HG02623 (cell line): ENCODE results near the gene SPRY2.

Experiments
- ATAC-seq: cut with Tn5 transposase; IDR thresholded peaks from one replicate; pipeline ENCODE4 v1.9.1; 2021; ENCODE audit warnings: moderate library complexity; ENCODE audit not compliant: unreplicated experiment

The SPRY2 gene, protein sequence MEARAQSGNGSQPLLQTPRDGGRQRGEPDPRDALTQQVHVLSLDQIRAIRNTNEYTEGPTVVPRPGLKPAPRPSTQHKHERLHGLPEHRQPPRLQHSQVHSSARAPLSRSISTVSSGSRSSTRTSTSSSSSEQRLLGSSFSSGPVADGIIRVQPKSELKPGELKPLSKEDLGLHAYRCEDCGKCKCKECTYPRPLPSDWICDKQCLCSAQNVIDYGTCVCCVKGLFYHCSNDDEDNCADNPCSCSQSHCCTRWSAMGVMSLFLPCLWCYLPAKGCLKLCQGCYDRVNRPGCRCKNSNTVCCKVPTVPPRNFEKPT

DNA sequence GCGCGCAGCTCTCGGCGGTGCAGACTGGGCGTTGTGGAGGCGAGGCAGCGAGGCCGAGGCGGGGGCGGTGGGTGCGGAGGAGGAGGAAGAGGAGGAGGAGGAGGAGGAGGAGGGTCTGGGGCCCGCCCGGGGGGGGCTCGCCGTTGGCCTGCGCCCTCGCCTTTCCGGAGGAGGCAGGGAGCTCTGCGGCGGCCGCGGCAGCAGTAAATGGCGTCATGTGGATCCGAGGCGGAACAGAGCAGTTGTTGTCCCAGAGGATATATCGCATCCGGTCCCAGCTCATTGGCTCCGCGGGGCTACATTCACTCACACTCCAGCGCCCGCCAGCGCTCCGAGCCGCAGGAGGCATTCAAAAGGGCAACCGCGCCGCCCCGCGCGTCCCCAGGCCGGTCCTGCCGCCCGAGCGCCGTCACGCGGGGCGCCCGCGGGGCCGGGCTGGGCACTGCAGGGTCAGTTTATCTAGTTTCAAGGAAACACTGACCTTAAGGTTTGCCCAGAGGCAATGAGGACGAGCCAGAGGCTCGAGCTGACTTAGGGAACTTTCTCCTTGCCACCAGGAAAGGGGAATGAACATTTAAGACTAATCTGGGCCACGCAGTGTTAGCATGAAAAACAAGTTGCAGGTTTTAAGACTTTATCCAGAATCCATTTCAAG, at the start of gene SPRY2:
Gene SPRY2, minus strand, starts transcription at position 26 of the 655 bp plus-strand sequence. CDS start 3,421 bp downstream, outside the sequence.
- ATAC-seq: peak; percentile 50

DNA sequence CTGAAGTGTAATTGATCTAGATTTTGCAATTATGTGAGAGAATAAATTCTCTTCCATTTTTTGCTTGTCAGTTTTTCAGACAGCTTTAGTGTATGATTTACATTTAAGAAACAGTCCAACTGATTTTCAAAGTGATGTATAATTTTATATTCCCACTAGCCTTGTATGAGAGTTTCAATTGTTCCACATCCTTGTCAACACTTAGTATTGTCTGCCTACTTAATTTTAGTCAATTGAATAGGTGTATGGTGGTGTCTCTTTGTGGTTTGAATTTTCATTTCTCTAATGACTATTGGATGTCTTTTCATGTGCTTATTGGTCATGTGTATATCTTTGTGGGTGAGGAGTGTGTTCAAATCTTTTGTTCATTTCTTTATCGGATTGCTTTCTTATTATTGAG, 49.4 kb upstream of the SPRY2 start:
- ATAC-seq: no peak

DNA sequence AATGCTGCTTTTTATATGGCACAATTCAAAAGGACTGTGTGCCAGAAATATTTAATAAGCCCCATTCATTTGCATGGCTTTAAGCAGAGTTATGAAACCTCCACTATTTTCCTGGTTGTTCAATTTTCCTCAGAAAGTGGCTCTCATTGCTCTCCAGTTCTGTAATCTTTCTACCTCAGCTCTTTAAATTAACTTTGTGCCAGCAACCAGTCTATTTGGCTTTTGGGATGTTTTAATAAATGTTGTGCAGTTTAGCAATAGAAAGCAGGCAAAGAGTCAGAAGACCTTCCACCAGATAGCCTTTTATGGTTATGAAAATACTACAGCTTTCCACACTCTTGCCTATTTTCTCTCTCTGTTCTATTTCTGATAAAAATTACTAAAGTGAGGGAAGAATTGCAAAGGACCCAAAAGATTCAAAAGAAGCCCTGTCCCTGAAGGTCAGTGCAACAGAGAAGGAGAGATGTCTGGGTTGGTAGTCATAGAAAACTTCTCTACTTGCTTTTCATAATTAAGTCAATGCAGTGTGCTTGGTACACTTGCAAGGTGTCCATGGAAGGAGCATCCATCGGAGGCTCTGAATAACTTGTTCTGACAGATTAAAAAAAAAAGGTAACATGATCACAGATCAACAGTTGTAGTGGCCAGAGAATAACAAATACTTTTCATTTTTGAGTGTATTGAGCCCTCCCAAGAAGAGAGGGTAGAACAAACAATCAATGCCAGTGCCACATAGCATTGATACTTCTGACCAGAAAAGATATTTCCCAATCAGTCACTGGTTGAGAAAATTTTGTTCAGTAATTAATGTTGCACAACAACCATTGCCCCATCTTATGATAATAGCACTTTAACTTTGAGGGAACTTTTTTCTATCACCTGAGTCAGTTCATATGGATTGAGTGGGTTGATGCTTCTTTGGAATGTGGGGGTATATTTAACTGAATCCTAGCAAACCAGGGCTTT, 48.4 kb upstream of the SPRY2 start:
- no peak for ATAC-seq

DNA sequence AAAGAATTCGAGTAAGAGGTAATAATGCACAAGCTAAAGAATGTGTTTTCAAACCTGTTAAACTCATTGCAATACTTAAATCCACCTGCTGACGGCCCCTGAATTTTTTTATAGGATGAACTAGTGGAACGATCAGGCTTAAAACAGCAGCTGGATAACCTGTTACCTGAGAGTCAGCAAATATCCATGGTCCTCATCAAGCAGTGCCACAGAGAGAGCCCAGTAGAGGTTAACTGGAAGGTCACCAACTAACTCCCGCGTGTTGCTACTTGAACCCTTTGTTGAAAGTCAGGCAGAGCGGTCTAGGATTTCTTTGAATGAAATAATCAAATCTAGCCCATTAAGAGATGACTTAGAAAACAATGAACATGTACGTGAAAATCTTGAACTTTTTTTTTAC, 47.6 kb upstream of the SPRY2 start:
- no peak for ATAC-seq

DNA sequence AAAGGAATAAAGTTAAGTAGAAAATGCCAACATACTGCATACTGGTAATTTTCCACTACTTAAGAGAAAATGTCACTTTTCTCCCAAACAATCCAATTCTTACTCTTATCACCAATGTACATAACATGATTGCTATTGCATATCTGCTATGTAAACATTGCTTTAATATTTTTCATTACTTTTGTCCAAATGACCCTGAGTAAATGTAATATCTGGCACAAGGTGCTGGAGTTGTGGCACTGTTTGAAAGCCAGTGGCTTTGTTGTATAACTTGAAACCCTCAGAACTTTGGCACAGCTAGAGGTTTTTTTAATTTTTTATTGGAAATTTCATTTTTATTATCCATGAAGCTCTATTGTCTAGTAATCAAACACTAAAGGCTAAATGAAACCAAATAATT, 45.7 kb upstream of the SPRY2 start:
- no peak for ATAC-seq

DNA sequence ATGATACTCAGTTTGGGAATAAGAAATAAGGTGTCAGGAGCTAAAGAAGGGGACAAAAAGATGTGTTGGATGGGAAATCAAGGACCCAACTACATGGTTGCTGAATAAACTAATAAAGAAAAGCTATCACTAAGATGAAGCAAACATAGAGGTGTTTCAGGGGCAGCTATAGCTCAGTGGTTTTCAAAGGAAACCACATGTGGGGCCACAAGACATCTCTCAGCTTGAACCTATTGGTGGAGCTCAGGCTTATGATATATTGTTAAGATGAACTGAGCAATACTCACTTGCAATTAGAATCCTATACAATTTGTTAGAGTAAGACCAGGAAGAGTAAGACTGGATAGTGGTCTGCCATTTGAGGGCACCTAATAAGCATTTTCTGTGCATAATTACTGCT, 45.1 kb upstream of the SPRY2 start:
- ATAC-seq: no peak

DNA sequence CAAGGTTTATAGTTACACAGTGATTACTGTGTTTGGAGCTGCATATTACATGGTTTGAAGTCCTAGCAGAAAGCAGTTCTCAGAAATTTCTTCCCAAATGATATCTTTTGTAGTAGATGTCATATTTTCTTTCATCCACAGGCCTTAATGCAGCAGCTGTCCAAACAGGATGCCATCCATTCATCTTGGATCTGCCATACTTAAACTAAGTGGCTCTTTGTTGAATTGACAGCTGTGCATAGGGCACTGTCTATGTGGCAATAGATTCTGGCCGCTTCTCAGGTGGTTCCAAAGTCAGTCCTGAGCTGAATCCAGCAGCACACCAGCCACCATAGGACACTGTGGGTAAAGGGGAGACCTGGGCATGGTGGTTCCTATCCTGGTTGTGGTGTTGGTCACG, 41.6 kb upstream of the SPRY2 start:
- ATAC-seq: no peak

DNA sequence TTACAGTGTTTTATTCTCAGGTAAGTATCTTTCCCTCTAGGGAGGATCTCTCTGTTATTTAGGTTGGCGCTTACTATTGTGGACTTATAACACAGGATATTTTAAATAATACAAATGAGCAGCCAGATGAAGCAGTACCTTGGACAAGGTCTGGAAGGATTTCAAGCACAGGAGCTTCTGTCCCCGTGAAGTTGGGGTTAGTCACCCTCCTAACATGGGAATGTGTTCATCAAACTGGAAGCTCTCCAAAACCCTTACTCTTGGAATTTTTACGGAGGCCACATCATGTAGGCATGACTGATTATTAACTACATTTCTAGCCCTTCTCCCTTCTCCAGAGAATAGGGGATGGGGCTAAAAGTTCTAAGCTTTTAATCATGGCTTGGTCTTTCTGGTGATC, 38.3 kb upstream of the SPRY2 start:
- no peak for ATAC-seq

DNA sequence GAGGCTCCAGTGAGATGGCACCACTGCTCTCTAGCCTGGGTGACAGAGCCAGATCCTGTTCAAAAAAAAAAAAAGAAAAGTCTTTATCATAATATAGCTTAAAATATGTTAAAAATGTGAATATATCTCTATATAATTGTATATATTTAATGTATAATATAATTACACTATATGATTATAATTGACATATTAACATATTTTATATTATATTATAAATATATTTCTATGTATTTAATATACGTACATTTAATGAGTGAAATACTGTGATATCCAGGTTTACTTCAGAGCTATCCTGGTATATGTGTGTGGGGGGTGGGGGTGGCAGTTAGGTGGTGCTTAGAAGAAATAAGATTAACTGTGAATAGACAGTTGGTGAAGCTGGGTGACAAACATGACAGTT, 35.6 kb upstream of the SPRY2 start:
- no peak for ATAC-seq

DNA sequence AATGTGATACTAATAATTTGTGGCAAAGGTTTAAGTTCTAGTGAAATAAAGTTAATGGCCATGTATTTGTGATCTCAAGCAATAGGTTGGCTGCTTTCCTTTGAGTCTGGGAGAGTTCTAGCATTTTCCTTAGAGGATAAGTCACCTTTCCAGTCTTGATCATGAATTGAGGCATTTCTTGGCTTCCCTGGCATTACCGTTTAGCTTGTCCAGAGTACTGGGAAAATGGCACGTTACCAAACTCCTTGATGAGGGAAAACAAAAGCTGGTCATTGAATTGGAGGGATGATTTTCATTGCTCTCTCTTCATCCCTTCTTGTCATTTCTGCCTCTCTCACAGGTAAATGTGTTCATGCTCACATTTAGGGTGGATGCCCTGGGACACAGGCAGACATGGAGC, 34.0 kb upstream of the SPRY2 start:
- no peak for ATAC-seq

DNA sequence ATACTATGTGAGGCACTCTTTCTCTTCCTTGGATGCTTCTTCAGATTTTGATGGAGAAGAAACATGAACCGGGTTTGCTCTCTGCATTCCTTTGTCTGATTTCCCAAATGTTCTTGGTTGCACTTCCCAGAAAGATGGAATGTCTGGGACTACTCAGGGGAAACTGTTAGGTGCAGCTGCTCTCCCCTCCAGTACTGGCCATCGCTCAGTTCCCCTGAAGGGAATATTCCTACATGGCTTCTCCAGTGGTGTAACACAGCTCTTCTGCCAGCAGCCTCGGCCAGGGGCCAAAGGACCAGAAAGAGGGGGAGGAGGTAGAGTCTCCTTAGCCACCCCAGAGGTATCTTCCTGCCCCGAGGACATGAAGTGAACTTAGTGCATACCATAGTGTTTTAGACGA, 33.5 kb upstream of the SPRY2 start:
- ATAC-seq: no peak

DNA sequence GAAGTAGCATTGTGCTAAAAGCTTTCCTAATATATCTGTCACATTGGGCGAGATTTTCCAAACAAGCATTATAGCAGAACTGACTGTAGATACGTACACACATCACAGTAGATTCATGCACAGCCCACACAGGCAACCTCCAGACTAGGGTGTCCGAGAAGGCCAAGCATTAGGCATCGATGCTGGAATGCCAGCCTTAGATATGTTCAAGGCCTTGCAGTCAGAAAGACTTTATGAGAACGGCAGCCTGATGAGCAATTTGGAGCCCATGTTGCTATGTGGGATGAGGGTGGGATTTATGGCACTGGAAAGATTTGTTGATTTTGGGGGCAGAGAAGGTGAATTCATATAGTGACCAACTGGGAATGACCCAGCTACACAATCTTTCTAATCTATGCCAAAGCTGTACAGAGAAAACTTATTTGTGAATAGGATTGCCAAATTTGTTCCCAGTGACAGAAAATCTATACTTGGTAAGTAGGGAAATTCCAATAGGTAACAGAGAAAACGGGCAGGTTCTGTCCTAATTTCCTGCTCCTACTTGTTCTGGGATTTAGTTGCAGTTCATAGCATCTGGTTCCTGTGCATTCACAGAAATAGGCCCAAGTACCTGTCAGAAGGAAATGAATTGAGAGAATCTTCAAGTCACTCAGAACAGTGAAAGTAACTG, 31.0 kb upstream of the SPRY2 start:
- no peak for ATAC-seq

DNA sequence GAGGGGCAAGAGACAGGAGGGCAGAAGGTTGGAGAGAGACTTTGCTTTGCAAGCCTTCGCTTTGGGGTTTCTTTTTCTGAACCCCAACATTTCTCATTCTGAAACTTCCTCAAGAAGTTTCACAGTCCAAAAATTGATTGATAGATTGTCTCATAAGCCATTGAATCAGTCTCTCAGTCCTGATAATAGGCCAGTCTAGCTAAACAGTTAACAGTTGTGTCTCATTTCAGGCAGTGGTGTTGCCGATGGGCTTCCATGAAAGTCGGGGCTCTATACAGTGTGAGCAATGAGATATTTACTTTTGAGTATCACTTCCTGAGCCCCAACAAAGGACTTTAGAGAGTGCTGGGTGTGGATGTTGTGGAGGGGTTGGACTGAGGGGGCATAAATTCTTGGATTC, 26.5 kb upstream of the SPRY2 start:
- ATAC-seq: no peak

DNA sequence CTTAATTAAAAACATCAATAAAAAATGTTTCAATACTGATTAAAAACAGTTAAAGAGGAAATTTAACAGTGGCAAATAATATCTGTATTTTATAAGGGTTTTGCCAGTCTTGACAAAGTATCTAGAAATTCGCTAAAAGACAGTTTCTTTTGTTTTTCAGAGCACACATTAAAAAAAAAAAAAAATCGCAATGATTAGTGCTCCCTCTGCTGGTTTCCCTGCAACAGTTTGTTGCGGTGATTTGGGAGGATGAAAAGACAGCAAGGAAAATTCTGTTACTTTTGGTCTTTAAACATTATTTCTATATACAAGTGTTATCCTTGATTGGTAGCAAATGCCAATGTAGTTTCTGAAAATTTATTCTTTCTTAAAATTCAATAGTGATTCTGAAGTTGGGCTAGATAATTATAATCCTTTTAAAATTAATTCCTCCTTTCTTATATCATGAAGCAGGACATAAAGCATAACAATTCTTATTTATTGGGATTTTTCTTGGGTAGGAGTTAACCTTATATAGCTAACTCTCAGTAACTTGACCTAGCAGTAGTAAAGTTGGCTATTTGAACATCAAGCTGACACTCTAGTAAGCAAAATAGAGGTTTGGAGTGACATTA, 23.1 kb upstream of the SPRY2 start:
- ATAC-seq: no peak

DNA sequence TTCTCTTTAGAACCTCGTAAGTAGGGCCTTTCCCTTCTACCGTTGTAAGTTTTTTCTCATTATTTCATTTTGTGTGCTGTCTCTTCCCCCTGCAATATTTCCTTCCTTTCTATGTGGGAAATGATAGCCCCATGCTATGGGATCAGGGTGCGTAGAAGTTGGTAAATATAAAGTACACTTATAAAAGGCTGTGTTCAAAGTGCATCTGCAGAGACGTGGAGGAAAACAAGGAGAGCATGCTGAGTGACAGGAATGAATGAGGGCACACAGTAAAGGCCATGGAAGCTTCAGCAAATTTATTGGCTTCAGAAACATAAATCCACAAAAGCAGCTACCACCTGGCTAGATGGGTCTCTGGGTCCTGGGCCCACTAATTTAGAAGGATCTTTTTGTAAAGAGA, 21.6 kb upstream of the SPRY2 start:
- no peak for ATAC-seq

DNA sequence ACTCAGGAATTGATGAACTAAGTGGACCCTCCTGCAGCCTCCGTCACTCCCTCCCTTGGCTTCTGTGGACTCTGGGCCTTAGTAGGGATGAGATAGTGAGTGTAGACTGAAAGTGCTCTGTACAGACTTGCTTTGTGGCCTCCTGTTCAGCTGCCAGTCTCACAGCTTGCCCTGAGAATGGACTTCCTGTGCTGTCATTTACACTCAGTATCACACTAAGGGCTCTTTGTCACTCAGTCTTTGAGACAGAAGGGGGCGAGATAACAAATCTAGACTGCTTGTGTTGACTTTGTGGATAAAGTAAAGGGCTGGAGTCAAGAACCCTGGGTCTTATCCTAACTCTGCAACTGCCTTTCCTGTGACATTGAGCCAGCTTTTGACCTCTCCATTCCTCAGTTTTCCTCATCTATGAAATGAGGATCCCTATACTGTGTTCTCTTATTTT, 21.0 kb upstream of the SPRY2 start:
- peak; percentile 71 for ATAC-seq

DNA sequence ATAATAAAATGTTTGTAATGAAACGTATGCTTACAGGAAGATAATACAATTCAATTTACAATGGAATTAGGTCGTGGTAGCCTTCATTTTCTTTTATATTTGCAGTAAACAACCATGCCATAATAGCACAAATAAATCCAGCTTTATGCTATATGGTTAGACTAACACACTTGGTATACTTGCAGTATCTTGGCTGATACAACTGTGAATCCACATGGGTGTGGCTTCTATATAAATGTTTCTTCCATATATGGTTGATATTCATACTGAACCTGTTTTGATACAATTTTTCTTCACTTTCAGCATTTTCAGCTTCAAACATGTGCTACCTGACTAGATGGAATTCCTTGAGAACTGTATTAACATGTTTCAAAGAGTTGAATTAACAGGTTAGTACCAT, 20.4 kb upstream of the SPRY2 start:
- no peak for ATAC-seq

DNA sequence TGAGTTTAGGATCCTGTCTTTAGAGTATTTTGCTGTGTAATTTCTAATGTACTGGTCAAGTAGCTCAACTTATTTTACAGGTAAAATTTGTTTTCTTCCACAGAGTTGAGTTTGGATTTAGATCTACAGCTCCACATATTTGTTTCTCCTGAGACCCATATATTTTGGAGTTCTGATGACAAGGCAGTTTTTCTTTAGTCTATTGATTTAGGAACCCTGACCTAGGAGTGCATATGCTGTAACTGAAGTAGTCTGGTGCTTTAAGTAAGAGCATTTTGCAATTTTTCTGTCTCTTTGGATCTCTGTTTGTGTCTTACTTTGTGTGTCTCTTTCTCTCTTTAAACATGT, 19.5 kb upstream of the SPRY2 start:
- no peak for ATAC-seq

DNA sequence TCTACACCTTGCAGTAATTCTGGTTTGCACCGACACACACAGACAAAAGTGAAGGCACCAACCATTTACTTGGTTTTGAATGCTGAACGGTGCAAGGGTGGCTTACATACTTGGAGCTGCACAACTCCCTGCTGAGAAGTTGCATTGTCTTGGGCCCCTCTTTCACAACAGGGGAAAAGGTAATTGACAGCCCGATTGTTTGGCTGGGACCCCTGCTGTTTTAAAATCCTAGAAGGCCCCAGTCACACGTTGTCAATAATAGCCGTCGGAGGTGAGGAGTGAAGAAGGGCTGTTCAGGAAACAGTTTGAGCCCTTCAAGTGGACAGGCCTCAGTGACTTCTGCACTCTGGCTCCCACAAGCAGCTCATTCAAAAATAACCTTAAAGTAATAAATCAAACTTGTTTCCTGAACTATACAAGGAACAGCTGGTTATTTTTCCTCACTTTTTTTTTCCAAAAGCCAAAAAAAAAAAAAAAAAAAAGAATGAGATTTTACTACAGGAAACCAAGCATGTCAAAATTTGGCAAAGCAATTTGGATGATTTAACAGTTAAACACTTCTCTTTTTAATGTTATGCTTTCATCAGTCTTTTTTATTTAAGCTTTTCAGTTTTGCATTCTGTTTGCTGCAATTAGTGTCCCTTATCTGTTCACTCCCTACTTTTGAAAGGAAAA, 19.0 kb upstream of the SPRY2 start:
- ATAC-seq: no peak

DNA sequence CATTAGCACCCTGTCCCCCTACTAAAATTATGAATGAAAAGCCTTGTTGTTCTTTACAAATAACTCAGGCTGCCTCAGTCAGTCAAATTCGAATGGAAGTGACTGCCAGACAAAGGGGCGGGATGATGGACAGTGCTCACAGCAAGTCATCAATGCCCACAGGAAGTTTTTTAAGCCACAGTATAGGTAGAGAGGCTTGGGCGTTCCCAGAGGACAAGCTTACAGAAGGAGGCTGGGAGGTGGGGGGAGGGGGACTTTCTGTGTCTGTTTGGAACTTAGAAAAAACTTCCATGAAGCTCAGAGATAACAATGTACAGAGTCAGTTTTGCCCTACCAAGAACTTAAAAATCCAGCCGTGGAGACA, 18.5 kb upstream of the SPRY2 start:
- ATAC-seq: no peak
